IgD-negative memory B cell (primary cell): Measurements from ENCODE around the gene NEO1. TPM values are rescaled to one million over a fixed set of nuclear protein-coding genes. Genes with fewer than 3 reads are reported as not detected.

Source experiments
- H3K27ac Mint-ChIP-seq, 3 donors: one replicate each; pipeline ENCODE4 v1.8.0; 2020 to 2022; ENCODE audit warnings: mild to moderate bottlenecking in 3 of 3, mixed read lengths in 3 of 3, moderate library complexity in 1 of 3
- H3K27me3 Mint-ChIP-seq: one replicate; pipeline ENCODE4 v1.8.0; 2021; ENCODE audit warnings: mixed read lengths
- H3K36me3 Mint-ChIP-seq: one replicate; pipeline ENCODE4 v1.8.0; 2020; ENCODE audit warnings: mild to moderate bottlenecking, mixed read lengths
- H3K4me1 Mint-ChIP-seq, 3 donors: one replicate each; pipeline ENCODE4 v1.8.0; 2020 to 2022; ENCODE audit warnings: mixed read lengths in 3 of 3, mild to moderate bottlenecking in 1 of 3
- H3K4me3 Mint-ChIP-seq, 4 donors: one replicate each; pipeline ENCODE4 v1.8.0; 2020 to 2022; ENCODE audit warnings: mild to moderate bottlenecking in 4 of 4, mixed read lengths in 4 of 4, moderate library complexity in 3 of 4
- H3K9me3 Mint-ChIP-seq, 3 donors: one replicate each; pipeline ENCODE4 v1.8.0; 2020 to 2021; ENCODE audit warnings: mixed read lengths in 3 of 3, mild to moderate bottlenecking in 1 of 3
- polyA plus RNA-seq: library from polyadenylated mRNA; unstranded; fragments of 300-500 nt; fragmentation: Illumina TruSeq; gene quantifications from one replicate; pipeline ENCODE4 v1.2.3, GENCODE V29; 2021

Gene NEO1
- polyA plus RNA-seq, 1 donor from 2014 or later = 1.6 TPM

GRCh38 chr15:73249499-73249898, 197.2 kb downstream of the NEO1 start:
- H3K27me3 Mint-ChIP-seq = no peaks in the 10 kb centered on the region
- H3K36me3 Mint-ChIP-seq = peaks cover 11% of the 10 kb centered on the region
- no peaks in the 10 kb centered on the region for H3K9me3 Mint-ChIP-seq
- no peaks in the 10 kb centered on the region for H3K4me1 Mint-ChIP-seq
- H3K27ac Mint-ChIP-seq = no peak overlapping the region
- H3K4me3 Mint-ChIP-seq = no peak overlapping the region

- Mint-ChIP-seq H3K27me3 (no peaks in the 10 kb centered on the region), H3K27ac (no peak overlapping the region), H3K9me3 (no peaks in the 10 kb centered on the region), H3K36me3 (peaks cover 7% of the 10 kb centered on the region), H3K4me3 (no peak overlapping the region), H3K4me1 (no peaks in the 10 kb centered on the region)
Measured at GRCh38 chr15:73254598-73254997, 202.3 kb downstream of the NEO1 start.

GRCh38 chr15:73258271-73259108, 206.2 kb downstream of the NEO1 start:
- Mint-ChIP-seq H3K4me3 (no peak overlapping the region), H3K27me3 (no peaks in the 10 kb centered on the region), H3K4me1 (no peaks in the 10 kb centered on the region), H3K9me3 (no peaks in the 10 kb centered on the region), H3K36me3 (peaks cover 8% of the 10 kb centered on the region), H3K27ac (no peak overlapping the region)

- Mint-ChIP-seq H3K4me1 (no peaks in the 10 kb centered on the region), H3K27me3 (no peaks in the 10 kb centered on the region), H3K9me3 (no peaks in the 10 kb centered on the region), H3K36me3 (peaks cover 3% of the 10 kb centered on the region), H3K27ac (no peak overlapping the region), H3K4me3 (no peak overlapping the region)
Measured at GRCh38 chr15:73264881-73265280, 212.6 kb downstream of the NEO1 start.

GRCh38 chr15:73265536-73266153, 213.4 kb downstream of the NEO1 start:
- no peak overlapping the region for H3K4me3 Mint-ChIP-seq
- peaks cover 3% of the 10 kb centered on the region for H3K36me3 Mint-ChIP-seq
- H3K4me1 Mint-ChIP-seq = no peaks in the 10 kb centered on the region
- H3K27me3 Mint-ChIP-seq = no peaks in the 10 kb centered on the region
- no peaks in the 10 kb centered on the region for H3K9me3 Mint-ChIP-seq
- H3K27ac Mint-ChIP-seq = no peak overlapping the region

GRCh38 chr15:73268457-73268856, 216.2 kb downstream of the NEO1 start:
- H3K27me3 Mint-ChIP-seq = no peaks in the 10 kb centered on the region
- peaks cover 0 to 2% (median 0%) of the 10 kb centered on the region in 3 donors for H3K4me1 Mint-ChIP-seq
- H3K36me3 Mint-ChIP-seq = no peaks in the 10 kb centered on the region
- H3K4me3 Mint-ChIP-seq = no peak overlapping the region
- no peak overlapping the region for H3K27ac Mint-ChIP-seq
- no peaks in the 10 kb centered on the region for H3K9me3 Mint-ChIP-seq

GRCh38 chr15:73270366-73271097, 218.3 kb downstream of the NEO1 start:
- Mint-ChIP-seq H3K27ac (no peak overlapping the region), H3K4me1 (peaks cover 0 to 2% (median 0%) of the 10 kb centered on the region in 3 donors), H3K9me3 (no peaks in the 10 kb centered on the region), H3K4me3 (no peak overlapping the region), H3K36me3 (no peaks in the 10 kb centered on the region), H3K27me3 (no peaks in the 10 kb centered on the region)

- Mint-ChIP-seq H3K36me3 (no peaks in the 10 kb centered on the region), H3K4me3 (no peak overlapping the region), H3K9me3 (no peaks in the 10 kb centered on the region), H3K27me3 (no peaks in the 10 kb centered on the region), H3K4me1 (peaks cover 0 to 2% (median 0%) of the 10 kb centered on the region in 3 donors), H3K27ac (peak overlapping the region in 1 of 3 donors; percentile 11)
Measured at GRCh38 chr15:73273181-73274002, 221.1 kb downstream of the NEO1 start.

- H3K36me3 Mint-ChIP-seq = no peaks in the 10 kb centered on the region
- peaks cover 0 to 2% (median 0%) of the 10 kb centered on the region in 3 donors for H3K4me1 Mint-ChIP-seq
- H3K27ac Mint-ChIP-seq = no peak overlapping the region
- no peaks in the 10 kb centered on the region for H3K9me3 Mint-ChIP-seq
- H3K27me3 Mint-ChIP-seq = no peaks in the 10 kb centered on the region
- no peak overlapping the region for H3K4me3 Mint-ChIP-seq
Measured at GRCh38 chr15:73275862-73276261, 223.6 kb downstream of the NEO1 start.

GRCh38 chr15:73282567-73283365, 230.5 kb downstream of the NEO1 start:
- H3K36me3 Mint-ChIP-seq = no peaks in the 10 kb centered on the region
- no peaks in the 10 kb centered on the region for H3K27me3 Mint-ChIP-seq
- H3K27ac Mint-ChIP-seq = no peak overlapping the region
- peaks cover 8 to 21% (median 20%) of the 10 kb centered on the region in 3 donors for H3K4me1 Mint-ChIP-seq
- H3K9me3 Mint-ChIP-seq = no peaks in the 10 kb centered on the region
- no peak overlapping the region for H3K4me3 Mint-ChIP-seq

GRCh38 chr15:73283366-73283962, 231.2 kb downstream of the NEO1 start:
- no peak overlapping the region for H3K4me3 Mint-ChIP-seq
- no peak overlapping the region for H3K27ac Mint-ChIP-seq
- H3K36me3 Mint-ChIP-seq = no peaks in the 10 kb centered on the region
- H3K4me1 Mint-ChIP-seq = peaks cover 8 to 21% (median 20%) of the 10 kb centered on the region in 3 donors
- H3K27me3 Mint-ChIP-seq = no peaks in the 10 kb centered on the region
- H3K9me3 Mint-ChIP-seq = no peaks in the 10 kb centered on the region

- Mint-ChIP-seq H3K36me3 (peaks cover 1% of the 10 kb centered on the region), H3K27me3 (no peaks in the 10 kb centered on the region), H3K27ac (no peak overlapping the region), H3K4me3 (no peak overlapping the region), H3K4me1 (peaks cover 8 to 21% (median 20%) of the 10 kb centered on the region in 3 donors), H3K9me3 (no peaks in the 10 kb centered on the region)
Measured at GRCh38 chr15:73284090-73284716, 231.9 kb downstream of the NEO1 start.

GRCh38 chr15:73286311-73286710, 234.0 kb downstream of the NEO1 start:
- Mint-ChIP-seq H3K4me3 (no peak overlapping the region), H3K4me1 (peaks cover 8 to 21% (median 20%) of the 10 kb centered on the region in 3 donors), H3K27me3 (no peaks in the 10 kb centered on the region), H3K36me3 (peaks cover 2% of the 10 kb centered on the region), H3K9me3 (no peaks in the 10 kb centered on the region), H3K27ac (peak overlapping the region in 2 of 3 donors; percentile 69 to 71)
